Stimulated activated CD8-positive, alpha-beta memory T cell treated with anti-CD3 and anti-CD28 coated beads, Interleukin-15, amount 100 ng/mL, for 48 hours (primary cell): Measurements from ENCODE around the gene PCP4.

ENCODE experiments used
- DNase-seq, 2 donors: peaks; one replicate each; pipeline ENCODE4 v3.0.0-alpha.2; 2020; ENCODE audit warnings: low read depth in 2 of 2

Gene PCP4

DNA sequence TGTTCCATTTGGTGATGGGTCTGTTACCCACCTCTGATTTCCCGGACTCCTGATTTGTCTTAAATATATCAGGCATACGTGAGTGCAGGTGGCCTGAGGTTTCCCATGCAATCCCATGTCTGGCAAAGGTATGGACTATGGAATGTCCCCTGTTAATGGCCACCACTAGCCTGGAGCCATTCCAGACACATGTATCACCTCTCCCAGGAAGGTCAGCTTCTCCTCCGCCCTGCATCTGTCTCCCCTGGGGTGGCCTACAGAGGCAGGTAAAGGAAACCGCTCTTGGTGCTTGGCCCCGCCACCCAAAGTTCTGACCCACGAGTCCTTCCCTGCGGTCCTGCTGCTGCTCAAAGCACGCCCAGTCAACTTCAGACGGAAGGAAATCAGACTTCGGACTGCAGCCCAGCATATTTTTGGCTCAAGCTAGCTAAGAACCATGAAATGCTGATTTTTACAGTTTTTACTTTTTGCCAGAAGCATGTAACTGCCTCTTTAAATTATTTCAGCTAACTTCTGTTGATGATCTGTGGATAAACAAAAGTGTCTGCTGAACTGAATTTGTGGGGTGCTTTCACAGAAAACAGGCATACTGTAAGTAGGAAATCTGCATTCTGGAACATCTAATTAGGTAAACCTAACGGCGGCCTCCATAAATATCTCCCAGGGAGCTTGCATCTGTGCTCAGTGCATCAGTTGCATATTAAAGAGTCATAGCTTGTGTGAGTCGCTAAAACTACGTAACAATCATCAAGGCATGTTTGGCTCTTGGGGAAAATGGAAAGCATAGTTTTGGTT is 105.9 kb downstream of the PCP4 start:
- DNase-seq: no peak

DNA sequence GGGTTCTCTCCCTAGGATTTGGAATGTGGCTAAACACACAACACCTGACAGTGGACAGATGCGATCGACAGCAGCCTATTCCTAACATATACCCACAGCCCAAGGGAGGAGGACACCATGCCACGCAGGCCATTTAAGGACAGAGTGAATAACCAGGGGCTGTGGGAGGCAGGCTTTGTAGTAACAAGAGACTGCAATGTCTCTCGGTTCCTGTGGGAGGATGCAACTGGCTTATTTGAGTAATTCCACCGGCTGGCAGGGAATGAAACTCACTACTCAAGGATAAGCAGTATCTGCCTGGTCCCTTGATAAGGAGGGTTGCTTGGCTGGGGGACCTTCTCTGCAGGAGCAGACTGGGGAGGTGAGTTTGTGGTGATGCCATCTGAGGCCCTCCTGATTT is 109.6 kb downstream of the PCP4 start:
- no peak for DNase-seq
